Endothelial cell (in vitro differentiated cells): ENCODE results near the gene CD55. TPM values are rescaled to one million over a fixed set of nuclear protein-coding genes. Genes with fewer than 3 reads are reported as not detected.

ENCODE experiments used
- DNase-seq: peaks from one replicate; pipeline ENCODE4 v3.0.0; 2021; ENCODE audit warnings: low spot score
- H3K27ac Mint-ChIP-seq: one replicate; pipeline ENCODE4 v1.8.0; 2021; ENCODE audit warnings: mixed read lengths, inconsistent platforms; ENCODE audit not compliant: unreplicated experiment
- H3K27me3 Mint-ChIP-seq: one replicate; pipeline ENCODE4 v1.8.0; 2021; ENCODE audit warnings: mild to moderate bottlenecking, moderate library complexity, mixed read lengths, inconsistent platforms; ENCODE audit not compliant: unreplicated experiment
- H3K36me3 Mint-ChIP-seq: one replicate; pipeline ENCODE4 v1.8.0; 2021; ENCODE audit warnings: mild to moderate bottlenecking, low read depth, mixed read lengths, inconsistent platforms; ENCODE audit not compliant: unreplicated experiment
- H3K4me1 Mint-ChIP-seq: one replicate; pipeline ENCODE4 v1.8.0; 2021; ENCODE audit warnings: mild to moderate bottlenecking, mixed read lengths, inconsistent platforms; ENCODE audit not compliant: unreplicated experiment
- H3K4me3 Mint-ChIP-seq: one replicate; pipeline ENCODE4 v1.8.0; 2021; ENCODE audit warnings: mild to moderate bottlenecking, mixed read lengths, inconsistent platforms; ENCODE audit not compliant: unreplicated experiment
- H3K9me3 Mint-ChIP-seq: one replicate; pipeline ENCODE4 v1.8.0; 2021; ENCODE audit warnings: mixed read lengths, inconsistent platforms; ENCODE audit not compliant: unreplicated experiment
- CTCF ChIP-seq: fragments of 200-600 bp; sonication (generic); IDR thresholded peaks from one replicate; pipeline ENCODE4 v1.5.0; 2021; ENCODE audit warnings: antibody characterized with exemption; ENCODE audit not compliant: unreplicated experiment
- total RNA-seq: library from RNA; stranded (reverse); fragmentation: NEBNext Ultra II Directional; extraction: Animal tissue kit (Norgen Biotek cat#: 25700); gene quantifications from one replicate; pipeline ENCODE4 v1.2.1, GENCODE V29; 2021; ENCODE audit not compliant: unreplicated experiment

The CD55 gene
- total RNA-seq, 1 donor from 2014 or later = 16.0 TPM

DNA sequence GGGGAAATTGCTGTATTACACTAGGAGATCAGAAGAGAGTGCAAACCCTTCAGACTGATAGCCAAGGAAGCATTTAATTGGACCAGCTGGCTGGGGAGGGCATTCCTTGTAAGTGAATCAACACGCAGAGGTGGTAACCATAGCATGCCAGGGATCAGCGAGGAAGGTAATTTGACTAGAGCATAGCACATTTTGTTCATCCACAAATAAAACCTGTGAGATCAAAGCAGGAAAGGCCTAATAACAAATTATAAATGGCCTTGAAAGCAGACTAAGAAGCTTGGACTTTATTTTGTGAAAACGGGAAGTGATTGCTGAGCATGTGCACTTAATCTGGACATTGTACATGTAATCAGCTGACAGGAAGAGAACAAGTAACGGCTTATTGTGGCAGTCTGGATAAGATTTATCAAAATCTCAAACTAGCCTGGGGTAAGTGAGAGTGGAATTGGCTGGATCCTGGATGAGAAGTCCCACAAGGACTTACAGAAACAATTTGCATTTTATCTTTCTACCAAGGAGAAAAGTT lies 11.7 kb upstream of the CD55 start:
- no peaks in the 10 kb centered on the region for H3K4me1 Mint-ChIP-seq
- H3K36me3 Mint-ChIP-seq = no peaks in the 10 kb centered on the region
- TF ChIP-seq CTCF = no peak
- no peak for DNase-seq
- H3K27me3 Mint-ChIP-seq = no peaks in the 10 kb centered on the region
- no peak overlapping the region for H3K27ac Mint-ChIP-seq
- H3K9me3 Mint-ChIP-seq = no peaks in the 10 kb centered on the region
- no peak overlapping the region for H3K4me3 Mint-ChIP-seq

- Mint-ChIP-seq H3K27ac (no peak overlapping the region), H3K36me3 (no peaks in the 10 kb centered on the region), H3K27me3 (no peaks in the 10 kb centered on the region)
These were observed 9.4 kb upstream of the CD55 start for GRCh38 chr1:207311888-207312603.

GRCh38 chr1:207312604-207312920 lies 8.9 kb upstream of the CD55 start:
- H3K9me3 Mint-ChIP-seq = no peaks in the 10 kb centered on the region
- no peak overlapping the region for H3K27ac Mint-ChIP-seq
- H3K27me3 Mint-ChIP-seq = no peaks in the 10 kb centered on the region
- no peak for TF ChIP-seq CTCF
- H3K4me1 Mint-ChIP-seq = no peaks in the 10 kb centered on the region
- H3K4me3 Mint-ChIP-seq = no peak overlapping the region
- DNase-seq = no peak
- no peaks in the 10 kb centered on the region for H3K36me3 Mint-ChIP-seq

More at GRCh38 chr1:207311888-207312603, 9.4 kb upstream of the CD55 start:
- H3K4me1 Mint-ChIP-seq = no peaks in the 10 kb centered on the region
- no peak for DNase-seq
- H3K9me3 Mint-ChIP-seq = no peaks in the 10 kb centered on the region
- no peak overlapping the region for H3K4me3 Mint-ChIP-seq
- TF ChIP-seq CTCF = no peak

DNA sequence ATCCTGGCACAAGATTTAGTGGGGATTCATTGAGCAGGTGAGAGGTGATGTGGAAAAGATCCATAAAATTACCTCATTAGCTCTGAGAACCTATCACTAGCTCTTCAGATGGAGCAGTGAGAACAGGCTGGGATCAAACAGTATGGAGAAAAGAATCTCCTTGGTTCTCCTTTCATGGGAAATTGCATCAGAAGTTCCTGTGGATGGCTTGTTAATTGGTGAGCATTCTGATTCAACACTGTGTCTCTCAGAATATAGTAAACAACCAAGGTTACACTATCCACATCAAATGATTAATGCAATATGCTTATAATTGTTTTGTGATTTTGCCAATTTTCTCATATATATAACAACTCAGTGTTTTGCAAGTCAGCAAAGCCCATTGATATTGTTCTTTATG lies 8.3 kb upstream of the CD55 start:
- Mint-ChIP-seq H3K27ac (no peak overlapping the region), H3K27me3 (no peaks in the 10 kb centered on the region), H3K4me3 (no peak overlapping the region)

More for the DNA sequence above, 8.3 kb upstream of the CD55 start:
- Mint-ChIP-seq H3K4me1 (no peaks in the 10 kb centered on the region), H3K9me3 (no peaks in the 10 kb centered on the region), H3K36me3 (no peaks in the 10 kb centered on the region)
- DNase-seq = no peak
- TF ChIP-seq CTCF = no peak
